ENCODE results near the gene PGBD5.

DNA sequence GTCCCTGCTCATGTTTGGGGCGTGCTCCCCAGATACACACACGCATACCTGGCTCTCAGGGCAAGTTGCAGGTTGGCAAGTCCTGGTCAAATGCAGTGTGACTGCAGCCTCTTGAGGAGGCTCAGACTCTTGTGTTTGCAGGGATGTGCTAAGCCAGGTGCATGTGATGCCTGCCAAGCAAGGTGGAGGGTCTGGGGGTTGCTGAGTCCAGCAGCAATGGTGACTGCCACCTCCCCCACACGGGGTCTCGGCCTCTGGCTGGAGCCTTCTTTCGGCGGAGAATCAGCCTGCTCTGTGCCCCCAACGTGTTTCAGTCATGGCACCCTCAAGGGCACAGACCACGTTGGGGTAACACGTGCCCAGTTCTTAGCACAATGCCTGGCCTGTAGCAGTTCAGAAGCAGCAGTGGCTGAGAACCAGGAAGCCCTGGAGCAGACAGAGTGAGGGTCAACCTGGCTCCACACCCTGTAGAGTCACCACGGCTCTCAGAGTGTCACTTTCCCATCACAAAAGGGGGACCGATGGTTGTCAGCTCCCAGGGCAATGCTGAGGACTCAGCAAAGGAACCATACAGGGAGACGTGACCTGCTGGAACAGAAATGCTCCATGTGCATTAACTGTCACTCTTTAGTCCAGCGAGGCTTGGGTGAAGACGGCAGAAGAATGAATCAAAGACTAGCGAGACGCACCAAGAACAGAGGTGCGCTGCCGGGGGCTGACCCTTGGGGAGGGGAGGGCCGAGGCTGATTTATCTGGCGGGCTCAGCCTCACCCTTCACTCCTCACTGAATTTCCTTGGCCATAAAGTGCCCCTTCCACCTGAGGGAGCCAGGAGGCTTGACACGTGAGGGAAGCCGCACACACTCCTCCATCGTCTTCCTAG is 109.0 kb downstream of the PGBD5 start:
- no peak for TF ChIP-seq EZH2 (IDR thresholded peaks at IDR 0.05)
- no peak for TF ChIP-seq POLR2AphosphoS5 (IDR thresholded peaks at IDR 0.05; ENCODE audit: borderline replicate concordance, low read depth, low read length)
- TF ChIP-seq FOXP2 (optimal IDR thresholded peaks at IDR 0.05; ENCODE audit: control extremely low read depth, extremely low read length, insufficient read depth) = no peak
